COR-L47 (cell line): ENCODE results near the gene MBD3L1.

Source experiments
- DNase-seq: peaks from one replicate; lab custom pipeline; 2025; lab: John Stamatoyannopoulos, UW

The MBD3L1 gene

DNA sequence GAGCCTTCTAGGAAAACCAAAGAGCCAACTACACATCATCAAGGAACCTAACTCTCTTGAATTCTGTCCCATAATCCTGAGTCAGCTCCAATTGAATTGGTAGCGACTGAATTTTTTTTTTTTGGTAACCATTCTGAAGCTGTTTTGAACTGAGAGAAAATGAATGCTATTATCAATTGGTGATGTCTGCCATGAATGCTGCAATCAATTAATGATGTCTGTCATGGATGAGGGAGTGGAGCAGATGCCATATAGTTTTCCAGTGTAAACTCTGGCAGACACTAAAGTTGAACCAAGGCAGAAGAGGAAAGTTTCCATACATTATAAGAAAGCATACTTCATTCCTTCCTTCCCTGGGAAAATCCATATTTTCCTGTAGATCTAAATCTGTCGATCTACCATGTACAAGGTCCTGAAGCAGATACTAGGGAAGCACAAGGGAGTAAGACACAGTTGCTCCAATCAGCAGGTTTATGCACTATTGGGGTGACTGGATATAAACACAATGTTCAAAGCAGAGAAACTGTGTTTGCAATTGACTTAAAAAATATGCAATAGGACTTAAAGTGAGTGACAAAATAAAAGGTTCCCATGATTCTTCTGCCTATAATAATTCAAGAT, 48.8 kb downstream of the MBD3L1 start:
- no peak for DNase-seq

DNA sequence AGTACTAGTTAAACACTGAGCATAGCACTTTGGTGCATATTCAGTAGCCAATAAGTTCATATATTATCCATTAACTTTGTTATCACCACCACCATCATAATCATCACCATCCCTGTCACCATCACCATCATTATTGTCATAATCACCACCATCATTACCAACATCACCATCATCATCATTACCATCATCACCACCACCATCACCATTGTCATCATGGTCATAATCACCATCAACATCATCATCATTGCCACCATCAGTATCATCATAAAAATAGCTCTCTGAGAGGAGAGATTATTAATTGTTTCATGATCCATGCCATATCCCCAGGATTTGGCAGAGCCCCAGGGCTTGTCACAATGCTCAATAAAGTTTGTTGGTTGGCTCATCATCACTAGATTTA, 49.3 kb downstream of the MBD3L1 start:
- no peak for DNase-seq

GRCh38 chr19:8884416-8884815, 52.2 kb downstream of the MBD3L1 start:
- DNase-seq: no peak

GRCh38 chr19:8887364-8887763, 55.2 kb downstream of the MBD3L1 start:
- DNase-seq: no peak

GRCh38 chr19:8890260-8890659, 58.1 kb downstream of the MBD3L1 start:
- no peak for DNase-seq
